ENCODE measurements around the gene WDR62.

GRCh38 chr19:36025541-36025940 lies 29.2 kb upstream of the WDR62 start:
- no peak for TF ChIP-seq EZH2phosphoT487 (IDR thresholded peaks at IDR 0.05; ENCODE audit: low read depth)
- no peak for TF ChIP-seq CTCF (IDR thresholded peaks at IDR 0.05; ENCODE audit: low read depth, low read length)
